ENCODE measurements around the gene YRDC.

YRDC gene

GRCh38 chr1:37822906-37823815 lies 15.2 kb upstream of the YRDC start:
- no peak for DNase-seq (ENCODE audit: low read depth in 2 of 2)

- DNase-seq (ENCODE audit: low read depth in 2 of 2): no peak
Measured at GRCh38 chr1:37821481-37821880, 13.5 kb upstream of the YRDC start.

GRCh38 chr1:37817481-37817880 lies 9.5 kb upstream of the YRDC start:
- no peak for DNase-seq (ENCODE audit: low read depth in 2 of 2)

GRCh38 chr1:37814252-37814651 lies 6.2 kb upstream of the YRDC start:
- no peak for DNase-seq (ENCODE audit: low read depth in 2 of 2)

- DNase-seq (ENCODE audit: low read depth in 2 of 2): no peak
Measured at GRCh38 chr1:37813529-37814145, 5.6 kb upstream of the YRDC start.

- DNase-seq (ENCODE audit: low read depth in 2 of 2): peak; percentile 33 to 37
Measured at GRCh38 chr1:37811027-37811655, 3.1 kb upstream of the YRDC start.

- no peak for DNase-seq (ENCODE audit: low read depth in 2 of 2)
Measured at GRCh38 chr1:37809942-37810341, 1.9 kb upstream of the YRDC start.

GRCh38 chr1:37808369-37809319 lies 636 bp upstream of the YRDC start:
- DNase-seq (ENCODE audit: low read depth in 2 of 2): no peak

GRCh38 chr1:37807220-37807554 lies 821 bp downstream of the YRDC start:
- no peak for DNase-seq (ENCODE audit: low read depth in 2 of 2)

- DNase-seq (ENCODE audit: low read depth in 2 of 2): no peak
Measured at GRCh38 chr1:37802439-37802838, 5.6 kb downstream of the YRDC start.

- DNase-seq (ENCODE audit: low read depth in 2 of 2): no peak
Measured at GRCh38 chr1:37797750-37798345, 10.2 kb downstream of the YRDC start.

GRCh38 chr1:37795340-37796125 lies 12.5 kb downstream of the YRDC start:
- DNase-seq (ENCODE audit: low read depth in 2 of 2): no peak

- DNase-seq (ENCODE audit: low read depth in 2 of 2): no peak
Measured at GRCh38 chr1:37794372-37795339, 13.4 kb downstream of the YRDC start.

GRCh38 chr1:37793773-37794371 lies 14.1 kb downstream of the YRDC start, which contains the start of gene MANEAL:
MANEAL (plus strand) TSS chr1:37793847; CDS start chr1:37794183, 336 bp downstream.
- DNase-seq (ENCODE audit: low read depth in 2 of 2): no peak

- no peak for DNase-seq (ENCODE audit: low read depth in 2 of 2)
Measured at GRCh38 chr1:37792943-37793686, 14.9 kb downstream of the YRDC start.

GRCh38 chr1:37782491-37782890 lies 25.5 kb downstream of the YRDC start:
- DNase-seq (ENCODE audit: low read depth in 2 of 2): no peak

- no peak for DNase-seq (ENCODE audit: low read depth in 2 of 2)
Measured at GRCh38 chr1:37778654-37779053, 29.4 kb downstream of the YRDC start.

GRCh38 chr1:37776946-37777516 lies 31.0 kb downstream of the YRDC start:
- DNase-seq (ENCODE audit: low read depth in 2 of 2): no peak

Measured in activated CD8-positive, alpha-beta memory T cell treated with anti-CD3 and anti-CD28 coated beads for 4 hours (primary cell).